Tibial nerve (tissue), 4 donors: ENCODE results near the gene TMEM201.

Experiments used
- CTCF ChIP-seq, 5 experiments: fragments of 200-600 bp in 3 of 5; fragments of 450-650 bp in 2 of 5; sonication (generic) in 3 of 5; IDR thresholded peaks; one replicate each; pipeline ENCODE4 v1.5.1; 2016 to 2019; ENCODE audit warnings: antibody characterized with exemption in 5 of 5, mild to moderate bottlenecking in 3 of 5, moderate library complexity in 2 of 5
- EP300 ChIP-seq, 2 donors: sonication (generic); formaldehyde crosslinking; IDR thresholded peaks; one replicate each; pipeline ENCODE4 v1.6.1; 2017; ENCODE audit warnings: antibody characterized with exemption in 2 of 2, mild to moderate bottlenecking in 1 of 2
- POLR2A ChIP-seq, 2 donors: fragments of 450-650 bp; IDR thresholded peaks; one replicate each; pipeline ENCODE4 v1.6.1; 2017; ENCODE audit warnings: antibody characterized with exemption in 2 of 2, mild to moderate bottlenecking in 2 of 2, moderate library complexity in 2 of 2

- TF ChIP-seq CTCF (IDR thresholded peaks at IDR 0.05) (no peak), POLR2A (IDR thresholded peaks at IDR 0.05) (no peak), EP300 (IDR thresholded peaks at IDR 0.05) (peak in 1 of 2 donors; percentile 50)
Measured at GRCh38 chr1:9561429-9561828, 27.3 kb upstream of the TMEM201 start.
